Measurements from ENCODE around the gene SCP2. TPM values are rescaled to one million over a fixed set of nuclear protein-coding genes. Genes with fewer than 3 reads are reported as not detected.

SCP2 gene
- total RNA-seq, 1 donor from 2014 or later: 223 TPM

GRCh38 chr1:53043271-53043670 is 116.2 kb downstream of the SCP2 start:
- DNase-seq (ENCODE audit: low read depth): peak; percentile 16

GRCh38 chr1:53044926-53045325 is 117.8 kb downstream of the SCP2 start:
- DNase-seq (ENCODE audit: low read depth): no peak

- DNase-seq (ENCODE audit: low read depth): peak; percentile 18
Measured at GRCh38 chr1:53046930-53047329, 119.9 kb downstream of the SCP2 start.

- peak; percentile 93 for DNase-seq (ENCODE audit: low read depth)
Measured at GRCh38 chr1:53047737-53048736, 121.0 kb downstream of the SCP2 start.

- DNase-seq (ENCODE audit: low read depth): no peak
Measured at GRCh38 chr1:53048960-53049573, 122.0 kb downstream of the SCP2 start.

GRCh38 chr1:53049574-53049967 is 122.5 kb downstream of the SCP2 start:
- DNase-seq (ENCODE audit: low read depth): no peak

GRCh38 chr1:53050310-53050709 is 123.2 kb downstream of the SCP2 start:
- no peak for DNase-seq (ENCODE audit: low read depth)

- no peak for DNase-seq (ENCODE audit: low read depth)
Measured at GRCh38 chr1:53051676-53052075, 124.6 kb downstream of the SCP2 start.

- DNase-seq (ENCODE audit: low read depth): no peak
Measured at GRCh38 chr1:53057127-53057526, 130.1 kb downstream of the SCP2 start.

- DNase-seq (ENCODE audit: low read depth): no peak
Measured at GRCh38 chr1:53060579-53060978, 133.5 kb downstream of the SCP2 start.

- no peak for DNase-seq (ENCODE audit: low read depth)
Measured at GRCh38 chr1:53061123-53061858, 134.2 kb downstream of the SCP2 start.

GRCh38 chr1:53061859-53062707 is 135.0 kb downstream of the SCP2 start, which contains the start of gene PODN:
Gene PODN, plus strand, starts transcription at chr1:53062213. Its CDS starts 7,643 bp downstream, at chr1:53069856.
- DNase-seq (ENCODE audit: low read depth): no peak

- no peak for DNase-seq (ENCODE audit: low read depth)
Measured at GRCh38 chr1:53062708-53063591, 135.9 kb downstream of the SCP2 start.

GRCh38 chr1:53063744-53064515 is 136.9 kb downstream of the SCP2 start:
- no peak for DNase-seq (ENCODE audit: low read depth)

- no peak for DNase-seq (ENCODE audit: low read depth)
Measured at GRCh38 chr1:53065391-53065790, 138.3 kb downstream of the SCP2 start.

GRCh38 chr1:53066488-53066887 is 139.4 kb downstream of the SCP2 start:
- no peak for DNase-seq (ENCODE audit: low read depth)

- DNase-seq (ENCODE audit: low read depth): no peak
Measured at GRCh38 chr1:53066891-53067738, 140.0 kb downstream of the SCP2 start.

- no peak for DNase-seq (ENCODE audit: low read depth)
Measured at GRCh38 chr1:53067886-53068285, 140.8 kb downstream of the SCP2 start.

Measured in renal cortical epithelial cell (primary cell).